ENCODE measurements around the gene DDX49.

DNA sequence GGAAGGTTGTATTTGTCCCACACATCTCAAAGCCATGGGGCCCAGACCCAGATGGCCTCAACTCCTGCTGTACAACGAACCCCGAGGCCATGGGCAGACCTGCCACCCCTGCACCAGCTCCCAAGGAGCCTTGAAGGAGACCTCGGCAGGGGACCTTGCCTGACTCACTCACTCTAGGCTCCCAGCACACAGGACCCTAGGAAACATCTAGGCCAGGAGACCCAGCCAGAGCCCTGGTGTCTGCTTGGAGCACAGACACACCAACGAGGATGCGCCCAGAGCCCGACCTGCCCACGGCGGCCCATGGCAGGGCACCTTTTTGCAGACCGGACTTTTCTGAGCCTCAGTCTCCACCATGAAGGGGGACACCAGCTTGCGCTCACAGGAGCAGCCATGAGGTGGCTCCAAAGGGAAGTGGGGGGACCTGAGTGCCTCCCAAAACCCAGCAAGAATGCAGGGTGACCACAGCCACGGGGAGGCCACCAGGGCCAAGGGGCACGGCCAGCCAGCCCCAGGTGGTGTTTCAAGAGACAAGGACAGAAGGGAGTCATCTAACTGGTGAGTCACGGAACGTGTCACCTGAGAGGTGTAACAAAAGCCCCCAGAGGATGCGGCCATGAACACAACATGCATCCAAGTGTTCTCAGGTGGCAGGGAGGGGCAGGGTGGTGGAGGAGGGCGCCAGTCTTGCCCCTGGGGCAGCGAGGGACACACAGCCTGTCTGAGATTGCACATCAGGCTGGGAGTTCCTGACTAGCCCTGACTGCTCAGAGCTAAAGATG is 18.6 kb upstream of the DDX49 start:
- TF ChIP-seq, protein P1, sequence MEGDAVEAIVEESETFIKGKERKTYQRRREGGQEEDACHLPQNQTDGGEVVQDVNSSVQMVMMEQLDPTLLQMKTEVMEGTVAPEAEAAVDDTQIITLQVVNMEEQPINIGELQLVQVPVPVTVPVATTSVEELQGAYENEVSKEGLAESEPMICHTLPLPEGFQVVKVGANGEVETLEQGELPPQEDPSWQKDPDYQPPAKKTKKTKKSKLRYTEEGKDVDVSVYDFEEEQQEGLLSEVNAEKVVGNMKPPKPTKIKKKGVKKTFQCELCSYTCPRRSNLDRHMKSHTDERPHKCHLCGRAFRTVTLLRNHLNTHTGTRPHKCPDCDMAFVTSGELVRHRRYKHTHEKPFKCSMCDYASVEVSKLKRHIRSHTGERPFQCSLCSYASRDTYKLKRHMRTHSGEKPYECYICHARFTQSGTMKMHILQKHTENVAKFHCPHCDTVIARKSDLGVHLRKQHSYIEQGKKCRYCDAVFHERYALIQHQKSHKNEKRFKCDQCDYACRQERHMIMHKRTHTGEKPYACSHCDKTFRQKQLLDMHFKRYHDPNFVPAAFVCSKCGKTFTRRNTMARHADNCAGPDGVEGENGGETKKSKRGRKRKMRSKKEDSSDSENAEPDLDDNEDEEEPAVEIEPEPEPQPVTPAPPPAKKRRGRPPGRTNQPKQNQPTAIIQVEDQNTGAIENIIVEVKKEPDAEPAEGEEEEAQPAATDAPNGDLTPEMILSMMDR (IDR thresholded peaks at IDR 0.05): no peak
- TF ChIP-seq, protein P2, sequence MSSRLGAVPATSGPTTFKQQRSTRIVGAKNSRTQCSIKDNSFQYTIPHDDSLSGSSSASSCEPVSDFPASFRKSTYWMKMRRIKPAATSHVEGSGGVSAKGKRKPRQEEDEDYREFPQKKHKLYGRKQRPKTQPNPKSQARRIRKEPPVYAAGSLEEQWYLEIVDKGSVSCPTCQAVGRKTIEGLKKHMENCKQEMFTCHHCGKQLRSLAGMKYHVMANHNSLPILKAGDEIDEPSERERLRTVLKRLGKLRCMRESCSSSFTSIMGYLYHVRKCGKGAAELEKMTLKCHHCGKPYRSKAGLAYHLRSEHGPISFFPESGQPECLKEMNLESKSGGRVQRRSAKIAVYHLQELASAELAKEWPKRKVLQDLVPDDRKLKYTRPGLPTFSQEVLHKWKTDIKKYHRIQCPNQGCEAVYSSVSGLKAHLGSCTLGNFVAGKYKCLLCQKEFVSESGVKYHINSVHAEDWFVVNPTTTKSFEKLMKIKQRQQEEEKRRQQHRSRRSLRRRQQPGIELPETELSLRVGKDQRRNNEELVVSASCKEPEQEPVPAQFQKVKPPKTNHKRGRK (CRISPR knock-in tag; IDR thresholded peaks at IDR 0.05; ENCODE audit: borderline replicate concordance): no peak
- TF ChIP-seq TEAD4 (CRISPR knock-in tag; IDR thresholded peaks at IDR 0.05): no peak
- TF ChIP-seq, protein P3, sequence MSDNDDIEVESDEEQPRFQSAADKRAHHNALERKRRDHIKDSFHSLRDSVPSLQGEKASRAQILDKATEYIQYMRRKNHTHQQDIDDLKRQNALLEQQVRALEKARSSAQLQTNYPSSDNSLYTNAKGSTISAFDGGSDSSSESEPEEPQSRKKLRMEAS (CRISPR knock-in tag; IDR thresholded peaks at IDR 0.05): no peak
- no peak for TF ChIP-seq ETV6 (CRISPR knock-in tag; IDR thresholded peaks at IDR 0.05)

All from WTC11 (cell line).